Fibroblast of skin of left biceps (primary cell): ENCODE results near the gene UNC13C.

Experiments
- DNase-seq, 2 experiments: peaks; one replicate each; pipeline ENCODE4 v3.0.0-alpha.2; 2013; ENCODE audit warnings: low read depth in 2 of 2

Gene UNC13C

DNA sequence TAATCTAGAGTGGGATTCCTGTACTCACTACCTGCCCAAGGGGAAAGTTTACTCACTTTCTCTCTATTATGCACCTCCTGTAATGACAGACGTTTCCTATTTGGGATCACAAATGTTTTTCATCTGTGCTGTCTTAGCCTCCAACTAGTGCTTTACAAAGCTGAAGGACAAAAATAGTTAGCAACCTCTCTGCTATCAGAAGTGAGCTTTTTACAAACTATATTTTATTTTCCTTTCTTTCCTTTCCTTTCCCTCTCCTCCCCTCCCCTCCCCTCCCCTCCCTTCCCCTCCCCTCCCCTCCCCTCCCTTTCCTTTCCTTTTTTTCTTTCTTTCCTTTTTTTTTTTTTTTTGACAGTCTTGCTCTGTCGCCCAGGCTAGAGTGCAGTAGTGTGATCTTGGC lies 130.8 kb downstream of the UNC13C start:
- no peak for DNase-seq

DNA sequence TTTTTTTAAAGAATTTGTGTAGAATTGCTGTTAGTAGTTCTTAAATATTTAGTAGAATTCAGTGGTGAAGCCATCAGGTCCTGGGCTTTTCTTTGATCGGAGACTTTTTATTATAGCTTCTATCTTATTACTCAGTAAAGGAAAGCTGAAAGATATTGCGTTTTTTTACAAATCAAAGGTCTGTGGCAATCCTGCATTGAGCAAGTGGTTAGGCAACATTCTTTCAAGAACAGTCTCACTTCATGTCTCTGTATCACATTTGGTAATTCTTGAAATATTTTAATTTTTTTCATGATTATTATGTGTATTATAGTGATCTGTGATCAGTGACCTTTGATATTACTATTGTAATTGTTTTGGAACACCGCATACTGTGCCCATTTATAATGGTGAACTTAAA lies 140.8 kb downstream of the UNC13C start:
- DNase-seq: no peak

DNA sequence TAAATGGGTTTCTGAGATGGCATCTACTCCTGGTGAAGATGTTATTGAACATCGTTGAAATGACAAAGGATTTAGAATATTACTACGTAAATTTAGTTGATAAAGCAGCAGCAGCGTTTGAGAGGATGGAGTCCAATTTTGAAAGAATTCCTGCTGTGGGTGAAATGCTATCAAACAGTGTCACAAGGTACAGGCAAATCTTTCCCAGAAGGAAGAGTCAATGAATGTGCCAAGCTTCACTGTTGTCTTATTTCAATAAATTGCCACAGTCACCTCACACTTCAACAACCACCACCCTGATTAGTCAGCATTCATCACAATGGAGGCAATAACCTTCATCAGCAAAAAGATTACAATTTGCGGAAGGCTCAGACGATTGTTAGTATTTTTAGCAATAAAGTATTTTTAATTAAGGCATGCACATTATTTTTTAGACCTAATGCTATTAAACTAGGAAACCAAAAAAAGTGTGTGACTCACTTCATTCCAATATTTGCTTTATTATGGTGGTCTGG lies 142.8 kb downstream of the UNC13C start:
- no peak for DNase-seq

DNA sequence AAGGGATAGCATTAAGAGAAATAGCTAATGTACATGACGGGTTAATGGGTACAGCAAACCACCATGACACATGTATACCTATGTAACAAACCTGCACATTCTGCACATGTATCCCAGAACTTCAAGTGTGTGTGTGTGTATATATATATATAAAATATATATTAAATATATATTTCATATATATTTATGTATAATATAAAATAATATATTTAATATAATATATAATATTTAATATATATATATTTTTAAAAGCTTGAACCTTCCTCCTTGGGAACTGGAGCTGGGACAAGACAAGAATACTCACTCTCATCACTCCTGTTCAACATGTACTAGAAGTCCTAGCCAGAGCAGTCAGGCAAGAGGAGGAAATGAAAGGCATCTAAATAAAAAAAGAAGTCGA lies 149.3 kb downstream of the UNC13C start:
- DNase-seq: no peak

DNA sequence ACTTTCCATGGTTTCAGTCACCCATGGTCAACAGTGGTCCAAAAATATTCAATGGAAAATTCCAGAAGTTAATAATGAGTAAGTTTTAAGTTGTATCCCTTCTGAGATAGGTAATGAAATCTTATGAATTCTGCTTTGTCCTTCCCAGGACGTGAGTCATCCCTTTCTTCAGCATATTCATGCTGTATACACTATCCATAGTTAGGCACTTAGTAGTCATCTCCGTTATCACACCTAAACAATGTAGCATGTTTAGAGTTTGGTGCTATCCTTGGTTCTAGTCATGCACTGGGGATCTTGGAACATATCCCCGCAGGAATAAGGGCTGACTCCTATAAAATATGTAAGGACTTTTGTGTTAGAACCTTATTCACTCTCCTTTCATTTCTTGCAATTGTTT lies 153.2 kb downstream of the UNC13C start:
- no peak for DNase-seq

DNA sequence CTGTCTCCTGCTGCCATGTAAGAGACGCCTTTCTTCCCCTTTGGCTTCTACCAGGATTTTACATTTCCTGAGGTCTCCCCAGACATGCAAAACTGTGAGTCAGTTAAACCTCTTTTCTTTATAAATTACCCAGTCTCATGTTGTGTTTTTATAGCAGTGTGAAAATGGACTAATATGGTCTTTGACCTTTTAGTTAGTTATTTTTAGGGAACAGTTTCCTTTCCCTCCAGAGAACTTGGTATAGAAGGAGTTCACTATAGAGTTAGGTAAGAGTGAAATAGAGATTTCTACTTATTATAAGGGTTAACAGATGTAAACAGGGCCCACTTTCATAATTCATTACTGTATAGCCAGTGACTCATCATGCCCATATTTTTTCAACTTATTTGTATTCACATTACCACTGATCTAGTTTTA lies 170.9 kb downstream of the UNC13C start:
- no peak for DNase-seq

DNA sequence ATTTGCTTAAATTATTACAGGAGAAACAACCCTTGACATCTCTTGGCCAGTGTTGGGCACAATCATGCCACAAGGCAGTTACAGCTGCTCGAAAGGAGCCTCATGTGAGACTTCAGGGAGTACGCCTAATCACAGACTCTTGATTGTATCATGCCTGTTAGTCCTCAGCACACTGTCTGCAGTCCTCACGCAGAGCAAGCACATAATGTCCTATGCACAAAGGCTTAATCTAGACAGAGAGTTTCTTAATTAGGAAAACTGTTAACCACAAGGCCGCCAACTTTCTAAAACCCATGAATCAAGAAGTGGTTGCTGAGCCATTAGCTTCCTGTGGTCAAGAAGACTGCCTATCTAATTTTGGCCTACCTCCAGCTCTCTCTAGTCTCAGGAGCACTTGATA lies 172.0 kb downstream of the UNC13C start:
- DNase-seq: peak; percentile 12 to 17

DNA sequence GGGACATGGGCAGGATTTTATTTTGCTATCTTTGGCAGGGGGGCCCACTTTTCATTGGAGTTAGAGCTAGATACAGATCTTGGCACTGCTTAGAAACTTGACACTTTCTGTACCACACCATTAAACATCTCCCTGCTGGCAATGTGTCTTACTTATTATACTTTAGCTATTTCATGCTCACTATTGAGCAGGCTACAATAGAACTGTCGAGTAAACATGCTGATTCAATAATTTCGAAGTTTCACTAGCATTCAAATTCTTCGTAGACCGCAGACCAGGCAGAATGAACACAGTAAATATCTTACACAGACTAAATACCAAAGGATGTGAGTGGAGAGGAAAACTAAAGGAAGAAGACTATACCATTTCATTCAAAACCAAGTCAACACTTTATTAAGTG lies 180.8 kb downstream of the UNC13C start:
- no peak for DNase-seq

DNA sequence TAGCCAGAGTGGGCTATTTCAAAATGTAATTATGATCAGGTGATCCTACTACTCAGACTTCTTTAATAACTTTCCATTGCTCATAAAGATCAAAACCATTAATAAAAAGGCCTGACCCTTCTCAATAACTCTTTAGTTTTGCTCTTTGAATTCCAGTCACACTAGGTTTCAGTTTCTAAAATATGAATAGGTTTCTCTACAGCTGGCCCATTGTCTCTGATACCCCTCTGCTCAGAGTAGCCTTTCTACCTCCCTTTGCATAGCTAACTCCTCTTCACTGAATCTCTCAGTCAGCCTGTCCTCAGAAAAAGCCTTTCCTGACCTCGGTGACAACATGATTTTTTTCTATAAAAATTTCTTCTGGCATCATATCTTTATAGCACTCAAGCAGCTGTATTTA lies 209.1 kb downstream of the UNC13C start:
- DNase-seq: no peak

DNA sequence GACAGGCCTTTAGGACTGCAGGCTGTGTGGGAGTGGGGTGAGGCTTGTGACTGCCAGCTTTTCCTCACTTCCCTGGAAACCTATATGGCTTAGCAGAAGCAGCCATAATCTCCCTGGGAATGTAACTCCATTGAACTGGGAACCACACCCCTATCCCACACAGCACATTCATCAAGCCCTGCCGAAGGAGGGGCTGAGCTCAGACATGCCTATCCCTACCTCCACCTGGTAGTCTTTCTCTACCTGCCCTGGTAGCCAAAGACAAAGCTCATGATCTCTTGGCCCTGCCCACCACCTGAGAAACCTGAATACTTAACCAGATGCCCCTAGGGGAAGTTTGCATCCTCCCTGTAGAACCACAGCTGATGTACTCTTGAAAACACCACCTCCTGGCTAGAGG lies 219.8 kb downstream of the UNC13C start:
- no peak for DNase-seq

DNA sequence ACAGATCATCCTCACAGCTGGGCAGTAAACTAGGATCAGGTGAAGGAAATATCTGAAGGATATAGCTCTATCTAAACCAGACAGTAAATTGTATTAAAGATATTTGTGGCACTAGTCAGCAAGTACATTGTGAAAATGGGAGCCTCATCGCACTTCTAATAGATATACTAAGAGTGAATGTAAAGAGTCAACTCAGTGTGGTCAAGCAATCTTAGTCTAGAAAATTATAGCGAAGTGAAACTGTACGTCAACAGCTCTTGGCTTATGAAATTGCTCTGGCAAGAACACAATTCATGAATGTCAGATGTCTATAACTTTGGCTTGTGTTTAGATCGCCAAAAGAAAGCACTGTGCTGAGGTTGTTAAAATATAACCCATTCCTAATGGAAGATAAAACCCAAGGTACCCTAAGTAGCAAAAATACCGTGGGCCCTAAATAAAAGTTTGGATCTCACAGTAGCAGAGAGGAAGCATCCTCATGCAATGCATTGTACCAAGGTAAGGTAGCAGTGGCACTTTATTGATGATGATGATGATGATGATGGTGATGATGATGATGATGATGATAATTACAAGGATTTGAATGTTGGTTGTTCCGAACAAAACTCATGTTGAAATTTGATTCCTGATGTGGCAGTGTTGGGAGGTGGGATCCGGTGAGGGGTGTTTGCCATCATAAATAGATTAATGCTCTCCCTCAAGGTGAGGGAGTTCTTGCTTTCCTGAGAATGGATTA lies 228.5 kb downstream of the UNC13C start:
- DNase-seq: no peak

DNA sequence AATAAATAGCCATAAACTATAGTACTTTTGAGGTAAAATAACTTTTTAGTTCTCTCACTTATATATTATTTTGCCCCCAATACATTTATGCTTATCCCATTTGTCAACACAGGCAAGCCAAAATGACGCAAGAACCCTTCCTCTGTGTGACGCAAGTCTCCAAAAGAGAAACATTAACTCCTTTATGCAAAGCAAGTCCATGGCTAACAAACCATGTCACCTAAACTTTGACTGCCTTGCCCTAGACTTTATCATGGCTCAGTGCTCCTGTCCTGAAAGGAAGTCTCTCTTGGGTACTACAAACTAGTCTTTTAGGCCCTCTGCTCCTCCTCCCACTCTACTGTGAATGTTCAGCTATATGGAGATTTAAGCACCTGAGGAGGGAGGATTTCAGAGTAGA lies 230.5 kb downstream of the UNC13C start:
- no peak for DNase-seq

DNA sequence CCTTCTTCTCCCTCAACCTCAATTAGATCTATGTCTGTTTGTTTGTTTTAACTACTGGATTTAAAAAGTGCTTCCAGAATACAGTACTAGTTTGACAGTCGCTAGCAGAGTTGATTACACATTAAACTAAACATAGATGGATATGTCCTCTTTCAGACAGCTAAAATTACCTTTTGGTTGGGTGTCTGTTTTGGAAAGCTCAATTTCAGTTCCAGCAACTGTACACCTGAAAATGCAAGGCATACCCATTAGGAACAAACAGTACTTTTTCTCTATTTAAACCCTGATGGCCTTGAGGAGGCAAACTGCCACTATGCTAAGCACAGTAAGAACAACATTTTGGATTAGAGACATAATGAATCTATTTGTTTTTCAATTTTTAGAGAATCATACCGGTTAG lies 234.4 kb downstream of the UNC13C start:
- no peak for DNase-seq

DNA sequence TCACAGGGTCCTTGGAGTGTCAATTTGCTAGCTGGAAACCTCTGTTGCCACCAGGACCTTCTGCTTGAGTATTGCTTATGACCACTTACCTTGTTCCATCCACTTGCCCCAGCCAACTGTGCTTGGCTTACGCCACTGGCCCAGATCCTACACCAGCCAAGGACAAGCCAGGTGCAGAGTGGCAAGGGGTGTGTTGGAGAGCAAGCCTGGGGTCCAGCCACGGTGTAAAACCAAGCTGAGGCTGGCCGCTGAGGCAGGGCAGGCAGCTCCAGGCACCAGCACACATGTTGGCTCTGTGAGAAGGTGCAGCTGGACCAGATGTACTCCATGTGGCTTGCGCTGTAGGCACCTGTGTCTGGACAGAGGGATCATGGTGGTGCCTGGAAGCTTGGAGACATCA lies 248.2 kb downstream of the UNC13C start:
- DNase-seq: no peak

DNA sequence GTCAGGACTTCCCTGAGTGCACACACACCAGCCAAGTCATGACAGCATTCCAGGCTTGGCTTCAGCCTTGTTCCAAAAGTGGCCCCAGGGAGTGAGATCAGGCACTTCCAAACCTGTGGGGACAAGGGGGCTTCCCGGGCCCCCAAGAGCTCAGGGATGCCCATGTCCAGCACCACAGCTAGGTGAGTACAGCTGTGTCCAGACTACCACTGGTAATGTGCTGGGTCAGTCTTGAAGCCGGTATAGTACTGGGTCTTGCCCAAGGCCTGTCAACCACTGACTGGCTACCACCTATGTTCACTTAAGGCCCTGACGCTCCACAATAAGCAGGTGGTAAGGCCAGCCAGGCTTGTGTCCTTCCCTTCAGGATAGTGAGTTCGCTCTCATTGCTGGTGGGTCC lies 249.3 kb downstream of the UNC13C start:
- no peak for DNase-seq

DNA sequence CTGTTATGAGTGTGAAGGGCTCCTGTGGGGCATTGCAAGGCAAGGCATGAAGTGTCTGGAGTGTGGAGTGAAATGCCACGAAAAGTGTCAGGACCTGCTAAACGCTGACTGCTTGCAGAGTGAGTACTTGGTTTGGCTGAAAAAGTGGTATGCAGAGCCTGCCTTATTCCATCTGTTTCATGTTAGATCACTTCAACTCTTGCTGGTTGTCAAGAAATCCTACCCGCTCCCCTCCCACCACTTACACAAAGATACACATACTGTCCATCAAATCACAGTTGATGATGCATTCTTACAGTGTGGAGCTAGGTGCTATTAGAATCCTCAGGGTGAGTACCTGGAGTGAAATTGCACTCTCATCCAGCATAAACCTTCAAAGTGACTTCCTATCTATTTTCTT lies 272.1 kb downstream of the UNC13C start:
- no peak for DNase-seq

DNA sequence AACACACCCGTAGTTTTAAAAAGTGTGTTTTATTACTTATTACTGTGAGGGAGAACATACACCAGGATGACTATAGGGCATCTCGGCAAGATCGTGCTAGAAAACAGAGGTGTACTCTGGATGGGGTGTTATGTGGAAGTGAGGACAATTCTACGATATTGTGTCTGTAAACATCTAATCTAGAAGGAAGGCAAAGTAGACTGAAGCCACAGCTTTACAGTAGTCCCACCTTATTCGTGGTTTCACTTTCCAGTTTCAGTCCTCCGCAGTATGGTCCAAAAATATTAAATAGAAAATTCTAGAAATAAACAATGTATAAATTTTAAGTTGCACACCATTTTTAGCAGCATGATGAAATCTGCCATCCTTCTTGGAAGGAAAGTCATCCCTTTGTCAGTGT lies 277.9 kb downstream of the UNC13C start:
- DNase-seq: no peak

DNA sequence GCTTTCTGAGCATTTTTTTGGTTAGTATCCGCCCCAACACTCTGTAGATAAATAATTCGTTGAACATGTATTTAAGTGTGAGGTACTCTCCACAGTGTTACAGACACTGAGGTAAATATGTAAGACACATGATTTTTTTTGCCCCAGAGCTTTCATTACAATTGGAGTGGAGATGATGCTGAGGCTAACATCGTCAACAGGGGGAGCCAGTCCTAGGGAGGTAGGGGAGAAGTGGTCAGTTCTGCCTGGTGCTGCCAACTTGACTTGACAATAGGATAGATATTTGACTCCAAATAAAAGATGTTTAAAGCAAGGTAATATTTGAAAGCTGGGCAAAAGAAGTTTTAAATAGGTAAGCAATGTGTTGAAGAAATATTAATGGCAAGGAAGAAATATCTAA lies 295.7 kb downstream of the UNC13C start:
- DNase-seq: no peak

DNA sequence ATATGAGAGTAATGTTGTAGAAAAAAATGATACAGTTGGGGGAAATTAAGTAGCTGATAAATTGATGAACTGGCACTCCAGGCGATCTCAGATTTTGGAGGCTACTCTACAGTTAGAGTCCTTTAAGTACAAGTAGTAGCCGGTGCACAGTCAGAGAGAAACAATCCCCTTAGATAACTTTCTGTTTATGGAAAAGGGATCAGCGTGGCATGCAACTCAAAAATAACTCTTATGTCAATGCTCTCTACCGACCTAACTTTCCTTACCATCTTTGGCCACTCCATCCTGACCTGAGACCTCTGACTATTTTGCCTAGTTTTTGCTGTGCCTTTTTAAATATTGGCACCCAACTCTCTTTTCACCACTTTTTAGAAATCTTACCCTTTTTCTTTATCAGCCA lies 299.6 kb downstream of the UNC13C start:
- no peak for DNase-seq

DNA sequence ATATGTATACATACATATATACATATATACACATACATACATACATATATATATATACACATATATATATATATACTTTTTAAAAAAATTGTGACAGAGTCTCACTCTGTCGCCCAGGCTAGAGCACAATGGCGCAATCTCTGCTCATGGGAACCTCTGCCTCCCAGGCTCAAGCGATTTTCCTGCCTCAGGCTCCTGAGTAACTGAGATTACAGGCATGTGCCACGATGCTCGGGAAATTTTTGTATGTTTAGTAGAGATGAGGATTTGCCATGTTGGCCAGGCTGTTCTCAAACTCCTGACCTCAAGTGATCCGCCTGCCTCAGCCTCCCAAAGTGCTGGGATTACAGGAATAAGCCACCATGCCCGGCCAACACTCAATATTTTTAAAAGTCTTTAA lies 302.5 kb downstream of the UNC13C start:
- no peak for DNase-seq

DNA sequence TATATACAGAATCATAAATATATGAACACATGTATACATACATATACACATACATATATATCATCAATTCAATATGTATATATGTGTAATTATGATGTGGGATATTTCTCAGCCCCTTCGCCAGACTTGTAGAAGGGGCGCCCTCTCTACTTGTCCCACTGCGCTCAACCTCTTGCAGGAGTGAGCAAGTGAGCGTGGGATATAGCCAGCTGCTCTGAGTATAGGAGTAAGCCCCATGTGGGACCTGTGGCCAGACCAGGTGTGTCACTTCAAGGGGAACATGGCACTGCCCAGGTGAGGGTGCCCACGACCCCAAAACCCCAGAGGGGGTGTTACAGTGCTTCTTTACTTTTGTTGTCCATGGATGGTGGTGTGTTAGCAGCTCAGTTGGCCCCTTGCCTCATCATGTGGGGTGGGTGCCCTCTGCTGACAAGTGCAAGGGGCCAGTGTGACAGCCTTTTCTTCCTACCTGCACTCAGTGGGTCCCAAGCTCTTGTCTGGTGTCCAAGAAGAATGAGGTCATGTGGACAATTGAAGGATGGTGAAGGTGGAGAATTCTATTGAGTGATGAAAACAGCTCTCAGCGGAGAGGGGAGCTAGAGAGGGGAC lies 304.1 kb downstream of the UNC13C start:
- no peak for DNase-seq

DNA sequence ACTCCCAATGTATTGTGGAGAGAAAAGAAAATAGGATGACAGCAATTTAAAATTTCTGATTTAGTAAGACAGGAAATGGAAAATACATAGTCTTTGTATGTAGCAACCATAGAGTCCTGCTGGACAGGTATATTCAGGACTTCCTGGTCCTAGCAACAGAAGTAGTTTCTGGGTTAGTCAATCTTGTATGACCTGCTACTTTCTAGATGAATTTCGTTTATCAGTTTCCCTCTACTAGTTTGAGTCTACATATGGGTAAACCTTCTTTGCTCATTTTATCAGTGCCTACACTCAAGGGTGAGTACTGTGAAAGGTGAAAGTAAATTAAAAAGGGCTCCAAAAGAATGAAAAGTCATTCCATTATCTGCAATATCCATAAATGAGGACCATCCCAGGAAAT lies 309.8 kb downstream of the UNC13C start:
- no peak for DNase-seq

DNA sequence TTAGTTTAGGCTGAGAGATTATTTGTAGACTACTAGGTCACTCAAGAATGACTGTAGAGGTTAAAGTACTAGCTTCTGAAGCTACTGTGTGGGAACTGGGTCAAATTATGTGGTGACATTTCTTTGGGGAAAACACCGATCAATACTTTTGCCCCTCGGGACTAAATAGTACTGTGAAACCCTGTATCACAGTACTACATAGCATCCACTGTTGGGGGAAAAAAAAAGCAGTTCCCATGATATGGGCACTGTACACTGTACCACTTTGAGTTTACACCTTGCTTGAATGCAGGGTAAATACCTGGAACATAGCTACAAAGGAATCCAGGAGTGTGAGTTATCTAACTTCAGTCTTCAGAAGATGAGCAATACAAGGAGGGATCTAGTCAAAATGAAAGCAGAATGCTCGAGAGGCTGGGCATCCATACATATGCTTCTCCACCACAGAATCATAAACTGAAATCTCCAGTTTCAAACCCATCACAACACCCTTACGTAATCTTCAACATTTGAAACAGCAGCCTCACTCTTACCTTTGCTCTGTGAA lies 311.4 kb downstream of the UNC13C start:
- DNase-seq: no peak
